H1 (cell line): ENCODE measurements around the gene GPD1. TPM values are rescaled to one million over a fixed set of nuclear protein-coding genes. Genes with fewer than 3 reads are reported as not detected.

Source experiments
- CTCF ChIA-PET: fragments of 300-600 bp; sonication (Branson Sonifier 250); formaldehyde crosslinking; loops from one replicate; lab custom pipeline; 2021; ENCODE audit not compliant: partially characterized antibody; lab: Charles Lee
- POLR2A ChIA-PET: fragments of 300-600 bp; sonication (Branson Sonifier 250); formaldehyde crosslinking; loops from one replicate; lab custom pipeline; 2021; ENCODE audit warnings: inconsistent platforms; ENCODE audit not compliant: partially characterized antibody; lab: Charles Lee
- DNase-seq, 2 experiments: peaks; one replicate each; pipeline versions ENCODE4 v3.0.0 to v3.0.0-alpha.2; 2010 to 2022; ENCODE audit warnings: low spot score in 2 of 2, low read depth in 1 of 2, mixed read lengths in 1 of 2
- FAIRE-seq: peaks from 2 replicates; lab custom pipeline; 2011; peaks lifted over from hg19 to GRCh38; lab: Jason Lieb, UNC
- H2AFZ ChIP-seq: 2 replicates; pipeline ENCODE4 v1.8.1; 2012; ENCODE audit warnings: low read length, inconsistent platforms
- H2AK5ac ChIP-seq: 2 replicates; pipeline ENCODE4 v1.6.1; 2013; ENCODE audit warnings: low read depth, low read length
- H2BK120ac ChIP-seq: replicated peaks from 2 replicates; pipeline ENCODE3; 2013; ENCODE audit warnings: low read depth, low read length, inconsistent platforms
- H2BK12ac ChIP-seq: 2 replicates; pipeline ENCODE4 v1.6.1; 2013; ENCODE audit warnings: low read depth, low read length
- H2BK15ac ChIP-seq: 2 replicates; pipeline ENCODE4 v1.6.1; 2013; ENCODE audit warnings: low read length
- H2BK20ac ChIP-seq: 2 replicates; pipeline ENCODE4 v1.6.1; 2013; ENCODE audit warnings: low read length
- H2BK5ac ChIP-seq: 2 replicates; pipeline ENCODE4 v1.6.1; 2013; ENCODE audit warnings: low read depth, low read length
- H3K14ac ChIP-seq: 2 replicates; pipeline ENCODE4 v1.6.1; 2013; ENCODE audit warnings: inconsistent platforms; ENCODE audit not compliant: insufficient read length
- H3K18ac ChIP-seq: 2 replicates; pipeline ENCODE4 v1.6.1; 2013; ENCODE audit warnings: low read length; ENCODE audit errors: extremely low read depth
- H3K23ac ChIP-seq: 2 replicates; pipeline ENCODE4 v1.6.1; 2013; ENCODE audit warnings: inconsistent platforms; ENCODE audit not compliant: insufficient read length
- H3K23me2 ChIP-seq: 2 replicates; pipeline ENCODE4 v1.6.1; 2013; ENCODE audit warnings: low read depth, low read length
- H3K27ac ChIP-seq: 2 replicates; pipeline ENCODE4 v1.6.1; 2011; ENCODE audit warnings: low read depth, low read length, inconsistent platforms
- H3K27me3 ChIP-seq, 4 experiments: replicated peaks in 1 of 4; 1 replicate in 1 of 4; 2 replicates in 3 of 4; pipeline versions ENCODE4 v1.6.1 to v1.8.1; 2011 to 2013; ENCODE audit warnings: low read length in 3 of 4, mild to moderate bottlenecking in 3 of 4, inconsistent platforms in 2 of 4, mixed read lengths in 2 of 4, moderate library complexity in 1 of 4; ENCODE audit not compliant: control insufficient read depth in 3 of 4, insufficient read depth in 3 of 4; ENCODE audit errors: extremely low read depth in 1 of 4
- H3K36me3 ChIP-seq, 4 experiments: 2 replicates each; pipeline versions ENCODE4 v1.6.1 to v1.8.1; 2011 to 2013; ENCODE audit warnings: mild to moderate bottlenecking in 4 of 4, low read length in 3 of 4, moderate library complexity in 2 of 4, control low read depth in 1 of 4, inconsistent platforms in 1 of 4; ENCODE audit not compliant: insufficient read depth in 4 of 4, control insufficient read depth in 2 of 4
- H3K4ac ChIP-seq: replicated peaks from 2 replicates; pipeline ENCODE3; 2013; ENCODE audit warnings: low read length, low read depth, mixed read lengths, inconsistent platforms; ENCODE audit not compliant: insufficient read length
- H3K4me1 ChIP-seq, 4 experiments: replicated peaks in 1 of 4; 1 replicate in 1 of 4; 2 replicates in 3 of 4; pipeline versions ENCODE4 v1.6.1 to v1.8.1; 2011 to 2013; ENCODE audit warnings: low read length in 3 of 4, inconsistent platforms in 2 of 4, mixed read lengths in 1 of 4; ENCODE audit not compliant: insufficient read depth in 4 of 4, control insufficient read depth in 3 of 4
- H3K4me2 ChIP-seq, 2 experiments: 2 replicates each; pipeline versions ENCODE4 v1.6.1 to v1.8.1; 2011 to 2013; ENCODE audit warnings: low read depth in 2 of 2, low read length in 2 of 2, control low read depth in 1 of 2, inconsistent platforms in 1 of 2, mild to moderate bottlenecking in 1 of 2; ENCODE audit not compliant: insufficient read depth in 1 of 2
- H3K4me3 ChIP-seq, 4 experiments: fragments of 200-600, 300-600 bp in 1 of 4; sonication (generic), shearing (Covaris generic), sonication (Bioruptor Twin) in 1 of 4; 2 replicates each; pipeline versions ENCODE4 v1.5.1 to v1.8.1; 2011 to 2016; ENCODE audit warnings: low read length in 4 of 4, low read depth in 3 of 4, control low read depth in 2 of 4, inconsistent platforms in 2 of 4, mild to moderate bottlenecking in 2 of 4, mixed read lengths in 1 of 4, moderate library complexity in 1 of 4; ENCODE audit not compliant: insufficient read depth in 2 of 4; ENCODE audit errors: extremely low read depth in 1 of 4
- H3K56ac ChIP-seq: replicated peaks from 2 replicates; pipeline ENCODE3; 2013; ENCODE audit warnings: low read depth, mild to moderate bottlenecking, mixed read lengths, low read length, inconsistent platforms; ENCODE audit not compliant: insufficient read length
- H3K79me1 ChIP-seq: 2 replicates; pipeline ENCODE4 v1.6.1; 2013; ENCODE audit warnings: low read depth, low read length, control low read depth
- H3K79me2 ChIP-seq, 2 experiments: 2 replicates each; pipeline versions ENCODE4 v1.6.1 to v1.8.1; 2012 to 2013; ENCODE audit warnings: low read length in 2 of 2, mild to moderate bottlenecking in 2 of 2, inconsistent platforms in 1 of 2; ENCODE audit not compliant: insufficient read depth in 2 of 2, control insufficient read depth in 1 of 2
- H3K9ac ChIP-seq, 4 experiments: replicated peaks in 1 of 4; 1 replicate in 1 of 4; 2 replicates in 3 of 4; pipeline versions ENCODE4 v1.6.1 to v1.8.1; 2011 to 2013; ENCODE audit warnings: low read depth in 3 of 4, low read length in 3 of 4, control low read depth in 2 of 4, mild to moderate bottlenecking in 2 of 4, moderate library complexity in 2 of 4, inconsistent platforms in 1 of 4; ENCODE audit errors: extremely low read depth in 1 of 4
- H3K9me3 ChIP-seq, 2 experiments: 2 replicates each; pipeline versions ENCODE4 v1.6.1 to v1.8.1; 2012 to 2013; ENCODE audit warnings: mild to moderate bottlenecking in 2 of 2, moderate library complexity in 2 of 2, control low read depth in 1 of 2, inconsistent platforms in 1 of 2, low read depth in 1 of 2, low read length in 1 of 2, mixed read lengths in 1 of 2; ENCODE audit not compliant: insufficient read depth in 2 of 2
- H4K20me1 ChIP-seq, 2 experiments: replicated peaks in 1 of 2; 2 replicates each; pipeline versions ENCODE3 to v1.8.1; 2011 to 2013; ENCODE audit warnings: inconsistent platforms in 2 of 2, low read length in 2 of 2, mild to moderate bottlenecking in 1 of 2; ENCODE audit not compliant: insufficient read depth in 2 of 2, control insufficient read depth in 1 of 2
- H4K5ac ChIP-seq: 2 replicates; pipeline ENCODE4 v1.6.1; 2013; ENCODE audit warnings: low read length, low read depth, mixed read lengths, inconsistent platforms; ENCODE audit not compliant: insufficient read length
- H4K8ac ChIP-seq: 2 replicates; pipeline ENCODE4 v1.8.0; 2013; ENCODE audit warnings: mild to moderate bottlenecking, moderate library complexity, low read length, inconsistent platforms; ENCODE audit not compliant: insufficient read depth; ENCODE audit errors: extremely low read depth
- H4K91ac ChIP-seq: replicated peaks from 2 replicates; pipeline ENCODE3; 2013; ENCODE audit warnings: low read length, mixed read lengths, inconsistent platforms; ENCODE audit not compliant: insufficient read length
- FOSL1 ChIP-seq: IDR thresholded peaks from 2 replicates; pipeline ENCODE4 v1.6.1; 2011; ENCODE audit warnings: mild to moderate bottlenecking, low read depth, low read length, moderate library complexity; ENCODE audit not compliant: insufficient read depth
- PHF8 ChIP-seq: fragments of 200-600 bp; sonication (generic); conservative IDR thresholded peaks from 2 replicates; pipeline ENCODE4 v1.7.1; 2012; ENCODE audit warnings: low read depth, mild to moderate bottlenecking, inconsistent platforms, low read length, moderate library complexity
- POLR2AphosphoS5 ChIP-seq: IDR thresholded peaks from 2 replicates; pipeline ENCODE4 v1.6.1; 2011; ENCODE audit warnings: low read depth, low read length
- TAF7 ChIP-seq: optimal IDR thresholded peaks from 2 replicates; pipeline ENCODE3; 2011; ENCODE audit warnings: low read depth, mild to moderate bottlenecking, inconsistent platforms, low read length, moderate library complexity, borderline replicate concordance
- WGBS, 2 experiments: shearing (Covaris generic) in 1 of 2; methylation state at CpG; one replicate each; pipeline versions ENCODE4 v1.1.6 to v1.1.7; 2013 to 2015; ENCODE audit warnings: low lambda C conversion rate in 2 of 2, mixed read lengths in 2 of 2, inconsistent platforms in 1 of 2, low coverage in 1 of 2, missing lambda C conversion rate in 1 of 2; ENCODE audit not compliant: insufficient replicate concordance in 2 of 2, insufficient coverage in 1 of 2, insufficient read length in 1 of 2; ENCODE audit errors: extremely low coverage in 1 of 2, missing lambda C conversion rate in 1 of 2; 5-methylcytosine and 5-hydroxymethylcytosine counted together
- polyA plus RNA-seq, 7 experiments: library from polyadenylated mRNA; depleted of rRNA in 3 of 7; stranded (reverse) in 5 of 7; unstranded in 2 of 7; fragments of >200 nt in 5 of 7; fragments of 200-250 nt in 2 of 7; gene quantifications; 1 replicate in 5 of 7; 2 replicates in 1 of 7; 4 replicates in 1 of 7; pipeline versions ENCODE4 v1.2.1 to v1.2.3, GENCODE V29; 2011 to 2013; ENCODE audit warnings: missing spikeins in 2 of 7, mixed read lengths in 2 of 7
- total RNA-seq: library from RNA; stranded (reverse); fragmentation: NEBNext Ultra II Directional; extraction: Animal tissue kit (Norgen Biotek cat#: 25700); gene quantifications from 2 replicates; pipeline ENCODE4 v1.2.1, GENCODE V29; 2021

The GPD1 gene
- total and polyA plus RNA-seq, 2 of the 8 experiments (the other 6 are each of a cell fraction or from before 2014, with no cell fraction given), result 0.45 to 0.74 TPM

- H4K20me1 ChIP-seq, result peaks cover 0 to 9% of the 10 kb centered on the region in 2 experiments
- H3K23me2 ChIP-seq, result no peaks in the 10 kb centered on the region
- H2AK5ac ChIP-seq, result no peak overlapping the region
- H3K14ac ChIP-seq, result no peak overlapping the region
- H3K4ac ChIP-seq, result no peak overlapping the region
- no peak overlapping the region for H3K23ac ChIP-seq
- 84% methylated on average over 6 of the region's 6 CpGs; no CpG with 5 or more reads in 1 of the 2 experiments for whole genome bisulfite sequencing, 2 experiments
- H2BK12ac ChIP-seq, result no peak overlapping the region
- H3K27ac ChIP-seq, result no peak overlapping the region
- TF ChIP-seq FOSL1 (no peak), POLR2AphosphoS5 (peak; percentile 29), TAF7 (no peak), PHF8 (no peak)
- no peaks in the 10 kb centered on the region for H3K79me1 ChIP-seq
- no peak overlapping the region for H3K4me3 ChIP-seq
- H3K4me1 ChIP-seq, result peaks cover 0 to 4% (median 1%) of the 10 kb centered on the region in 4 experiments; a peak in 4 of 7 replicates
- ChIA-PET CTCF (interaction anchor here (1.6 to 32.9 kb wide), 3 partner anchors 12 to 27 kb away, joined by 5 to 625 read pairs (median 625); partner anchors contain the start of genes COX14, GPD1 and SMARCD1), POLR2A (interaction anchor here (0.6 to 27.1 kb wide), 6 partner anchors 5 to 113 kb away, joined by 3 to 457 read pairs (median 4); partner anchors contain the start of genes CERS5, COX14, GPD1 and SMARCD1)
- no peaks in the 10 kb centered on the region for H3K79me2 ChIP-seq
- H4K8ac ChIP-seq, result no peak overlapping the region
- no peak overlapping the region for H2BK15ac ChIP-seq
- H3K56ac ChIP-seq, result no peak overlapping the region
- H3K36me3 ChIP-seq, result peaks cover 49 to 72% (median 65%) of the 10 kb centered on the region in 4 experiments
- H3K9me3 ChIP-seq, result no peaks in the 10 kb centered on the region
- no peak overlapping the region for H4K91ac ChIP-seq
- FAIRE-seq, result no peak
- no peak overlapping the region for H3K4me2 ChIP-seq
- 0 out of 2 replicates have a peak overlapping the region, but pooled peaks have one; percentile 13 for H2BK20ac ChIP-seq
- H2BK5ac ChIP-seq, result no peak overlapping the region
- no peak overlapping the region for H2BK120ac ChIP-seq
- H3K27me3 ChIP-seq, result no peaks in the 10 kb centered on the region
- no peak overlapping the region for H2AFZ ChIP-seq
- H3K18ac ChIP-seq, result no peak overlapping the region
- H3K9ac ChIP-seq, result no peak overlapping the region
- no peak for DNase-seq
- H4K5ac ChIP-seq, result no peak overlapping the region
Observed at GRCh38 chr12:50097952-50098351, 5.9 kb upstream of the GPD1 start.
